H1 (cell line): ENCODE results near the gene REXO5. TPM values are rescaled to one million over a fixed set of nuclear protein-coding genes. Genes with fewer than 3 reads are reported as not detected.

Experiments used
- CTCF ChIA-PET: fragments of 300-600 bp; sonication (Branson Sonifier 250); formaldehyde crosslinking; loops from one replicate; lab custom pipeline; 2021; ENCODE audit not compliant: partially characterized antibody; lab: Charles Lee
- POLR2A ChIA-PET: fragments of 300-600 bp; sonication (Branson Sonifier 250); formaldehyde crosslinking; loops from one replicate; lab custom pipeline; 2021; ENCODE audit warnings: inconsistent platforms; ENCODE audit not compliant: partially characterized antibody; lab: Charles Lee
- DNase-seq, 2 experiments: peaks; one replicate each; pipeline versions ENCODE4 v3.0.0 to v3.0.0-alpha.2; 2010 to 2022; ENCODE audit warnings: low spot score in 2 of 2, low read depth in 1 of 2, mixed read lengths in 1 of 2
- FAIRE-seq: peaks from 2 replicates; lab custom pipeline; 2011; peaks lifted over from hg19 to GRCh38; lab: Jason Lieb, UNC
- H2AFZ ChIP-seq: 2 replicates; pipeline ENCODE4 v1.8.1; 2012; ENCODE audit warnings: low read length, inconsistent platforms
- H2AK5ac ChIP-seq: 2 replicates; pipeline ENCODE4 v1.6.1; 2013; ENCODE audit warnings: low read depth, low read length
- H2BK120ac ChIP-seq: replicated peaks from 2 replicates; pipeline ENCODE3; 2013; ENCODE audit warnings: low read depth, low read length, inconsistent platforms
- H2BK12ac ChIP-seq: 2 replicates; pipeline ENCODE4 v1.6.1; 2013; ENCODE audit warnings: low read depth, low read length
- H2BK15ac ChIP-seq: 2 replicates; pipeline ENCODE4 v1.6.1; 2013; ENCODE audit warnings: low read length
- H2BK20ac ChIP-seq: 2 replicates; pipeline ENCODE4 v1.6.1; 2013; ENCODE audit warnings: low read length
- H2BK5ac ChIP-seq: 2 replicates; pipeline ENCODE4 v1.6.1; 2013; ENCODE audit warnings: low read depth, low read length
- H3K14ac ChIP-seq: 2 replicates; pipeline ENCODE4 v1.6.1; 2013; ENCODE audit warnings: inconsistent platforms; ENCODE audit not compliant: insufficient read length
- H3K18ac ChIP-seq: 2 replicates; pipeline ENCODE4 v1.6.1; 2013; ENCODE audit warnings: low read length; ENCODE audit errors: extremely low read depth
- H3K23ac ChIP-seq: 2 replicates; pipeline ENCODE4 v1.6.1; 2013; ENCODE audit warnings: inconsistent platforms; ENCODE audit not compliant: insufficient read length
- H3K23me2 ChIP-seq: 2 replicates; pipeline ENCODE4 v1.6.1; 2013; ENCODE audit warnings: low read depth, low read length
- H3K27ac ChIP-seq: 2 replicates; pipeline ENCODE4 v1.6.1; 2011; ENCODE audit warnings: low read depth, low read length, inconsistent platforms
- H3K27me3 ChIP-seq, 4 experiments: replicated peaks in 1 of 4; 1 replicate in 1 of 4; 2 replicates in 3 of 4; pipeline versions ENCODE4 v1.6.1 to v1.8.1; 2011 to 2013; ENCODE audit warnings: low read length in 3 of 4, mild to moderate bottlenecking in 3 of 4, inconsistent platforms in 2 of 4, mixed read lengths in 2 of 4, moderate library complexity in 1 of 4; ENCODE audit not compliant: control insufficient read depth in 3 of 4, insufficient read depth in 3 of 4; ENCODE audit errors: extremely low read depth in 1 of 4
- H3K36me3 ChIP-seq, 4 experiments: 2 replicates each; pipeline versions ENCODE4 v1.6.1 to v1.8.1; 2011 to 2013; ENCODE audit warnings: mild to moderate bottlenecking in 4 of 4, low read length in 3 of 4, moderate library complexity in 2 of 4, control low read depth in 1 of 4, inconsistent platforms in 1 of 4; ENCODE audit not compliant: insufficient read depth in 4 of 4, control insufficient read depth in 2 of 4
- H3K4ac ChIP-seq: replicated peaks from 2 replicates; pipeline ENCODE3; 2013; ENCODE audit warnings: low read length, low read depth, mixed read lengths, inconsistent platforms; ENCODE audit not compliant: insufficient read length
- H3K4me1 ChIP-seq, 4 experiments: replicated peaks in 1 of 4; 1 replicate in 1 of 4; 2 replicates in 3 of 4; pipeline versions ENCODE4 v1.6.1 to v1.8.1; 2011 to 2013; ENCODE audit warnings: low read length in 3 of 4, inconsistent platforms in 2 of 4, mixed read lengths in 1 of 4; ENCODE audit not compliant: insufficient read depth in 4 of 4, control insufficient read depth in 3 of 4
- H3K4me2 ChIP-seq, 2 experiments: 2 replicates each; pipeline versions ENCODE4 v1.6.1 to v1.8.1; 2011 to 2013; ENCODE audit warnings: low read depth in 2 of 2, low read length in 2 of 2, control low read depth in 1 of 2, inconsistent platforms in 1 of 2, mild to moderate bottlenecking in 1 of 2; ENCODE audit not compliant: insufficient read depth in 1 of 2
- H3K4me3 ChIP-seq, 4 experiments: fragments of 200-600, 300-600 bp in 1 of 4; sonication (generic), shearing (Covaris generic), sonication (Bioruptor Twin) in 1 of 4; 2 replicates each; pipeline versions ENCODE4 v1.5.1 to v1.8.1; 2011 to 2016; ENCODE audit warnings: low read length in 4 of 4, low read depth in 3 of 4, control low read depth in 2 of 4, inconsistent platforms in 2 of 4, mild to moderate bottlenecking in 2 of 4, mixed read lengths in 1 of 4, moderate library complexity in 1 of 4; ENCODE audit not compliant: insufficient read depth in 2 of 4; ENCODE audit errors: extremely low read depth in 1 of 4
- H3K56ac ChIP-seq: replicated peaks from 2 replicates; pipeline ENCODE3; 2013; ENCODE audit warnings: low read depth, mild to moderate bottlenecking, mixed read lengths, low read length, inconsistent platforms; ENCODE audit not compliant: insufficient read length
- H3K79me1 ChIP-seq: 2 replicates; pipeline ENCODE4 v1.6.1; 2013; ENCODE audit warnings: low read depth, low read length, control low read depth
- H3K79me2 ChIP-seq, 2 experiments: 2 replicates each; pipeline versions ENCODE4 v1.6.1 to v1.8.1; 2012 to 2013; ENCODE audit warnings: low read length in 2 of 2, mild to moderate bottlenecking in 2 of 2, inconsistent platforms in 1 of 2; ENCODE audit not compliant: insufficient read depth in 2 of 2, control insufficient read depth in 1 of 2
- H3K9ac ChIP-seq, 4 experiments: replicated peaks in 1 of 4; 1 replicate in 1 of 4; 2 replicates in 3 of 4; pipeline versions ENCODE4 v1.6.1 to v1.8.1; 2011 to 2013; ENCODE audit warnings: low read depth in 3 of 4, low read length in 3 of 4, control low read depth in 2 of 4, mild to moderate bottlenecking in 2 of 4, moderate library complexity in 2 of 4, inconsistent platforms in 1 of 4; ENCODE audit errors: extremely low read depth in 1 of 4
- H3K9me3 ChIP-seq, 2 experiments: 2 replicates each; pipeline versions ENCODE4 v1.6.1 to v1.8.1; 2012 to 2013; ENCODE audit warnings: mild to moderate bottlenecking in 2 of 2, moderate library complexity in 2 of 2, control low read depth in 1 of 2, inconsistent platforms in 1 of 2, low read depth in 1 of 2, low read length in 1 of 2, mixed read lengths in 1 of 2; ENCODE audit not compliant: insufficient read depth in 2 of 2
- H4K20me1 ChIP-seq, 2 experiments: replicated peaks in 1 of 2; 2 replicates each; pipeline versions ENCODE3 to v1.8.1; 2011 to 2013; ENCODE audit warnings: inconsistent platforms in 2 of 2, low read length in 2 of 2, mild to moderate bottlenecking in 1 of 2; ENCODE audit not compliant: insufficient read depth in 2 of 2, control insufficient read depth in 1 of 2
- H4K5ac ChIP-seq: 2 replicates; pipeline ENCODE4 v1.6.1; 2013; ENCODE audit warnings: low read length, low read depth, mixed read lengths, inconsistent platforms; ENCODE audit not compliant: insufficient read length
- H4K8ac ChIP-seq: 2 replicates; pipeline ENCODE4 v1.8.0; 2013; ENCODE audit warnings: mild to moderate bottlenecking, moderate library complexity, low read length, inconsistent platforms; ENCODE audit not compliant: insufficient read depth; ENCODE audit errors: extremely low read depth
- H4K91ac ChIP-seq: replicated peaks from 2 replicates; pipeline ENCODE3; 2013; ENCODE audit warnings: low read length, mixed read lengths, inconsistent platforms; ENCODE audit not compliant: insufficient read length
- CBX5 ChIP-seq: fragments of 300-800, 300-1000 bp; sonication (generic); IDR thresholded peaks from 2 replicates; pipeline ENCODE4 v1.7.1; 2016; ENCODE audit warnings: antibody characterized with exemption, low read length, low read depth
- SIN3A ChIP-seq, 2 experiments: IDR thresholded peaks in 1 of 2; conservative IDR thresholded peaks in 1 of 2; 2 replicates each; pipeline ENCODE4 v1.6.1; 2011 to 2012; ENCODE audit warnings: low read length in 2 of 2, improper control_type of control experiment in 1 of 2, low read depth in 1 of 2, mild to moderate bottlenecking in 1 of 2
- TEAD4 ChIP-seq: IDR thresholded peaks from 2 replicates; pipeline ENCODE4 v1.6.1; 2012; ENCODE audit warnings: low read depth, low read length, inconsistent platforms, mixed read lengths
- YY1 ChIP-seq: IDR thresholded peaks from 2 replicates; pipeline ENCODE4 v1.6.1; 2011; ENCODE audit warnings: low read depth, mild to moderate bottlenecking, low read length
- WGBS, 2 experiments: shearing (Covaris generic) in 1 of 2; methylation state at CpG; one replicate each; pipeline versions ENCODE4 v1.1.6 to v1.1.7; 2013 to 2015; ENCODE audit warnings: low lambda C conversion rate in 2 of 2, mixed read lengths in 2 of 2, inconsistent platforms in 1 of 2, low coverage in 1 of 2, missing lambda C conversion rate in 1 of 2; ENCODE audit not compliant: insufficient replicate concordance in 2 of 2, insufficient coverage in 1 of 2, insufficient read length in 1 of 2; ENCODE audit errors: extremely low coverage in 1 of 2, missing lambda C conversion rate in 1 of 2; 5-methylcytosine and 5-hydroxymethylcytosine counted together
- polyA plus RNA-seq, 7 experiments: library from polyadenylated mRNA; depleted of rRNA in 3 of 7; stranded (reverse) in 5 of 7; unstranded in 2 of 7; fragments of >200 nt in 5 of 7; fragments of 200-250 nt in 2 of 7; gene quantifications; 1 replicate in 5 of 7; 2 replicates in 1 of 7; 4 replicates in 1 of 7; pipeline versions ENCODE4 v1.2.1 to v1.2.3, GENCODE V29; 2011 to 2013; ENCODE audit warnings: missing spikeins in 2 of 7, mixed read lengths in 2 of 7
- total RNA-seq: library from RNA; stranded (reverse); fragmentation: NEBNext Ultra II Directional; extraction: Animal tissue kit (Norgen Biotek cat#: 25700); gene quantifications from 2 replicates; pipeline ENCODE4 v1.2.1, GENCODE V29; 2021

Gene REXO5
- total and polyA plus RNA-seq, 2 of the 8 experiments (the other 6 are each of a cell fraction or from before 2014, with no cell fraction given): 2.4 to 8.9 TPM

GRCh38 chr16:20801278-20801677, 5.0 kb upstream of the REXO5 start:
- no peak overlapping the region for H4K5ac ChIP-seq
- H4K91ac ChIP-seq: no peak overlapping the region
- H2BK12ac ChIP-seq: no peak overlapping the region
- no peak overlapping the region for H2BK15ac ChIP-seq
- no peaks in the 10 kb centered on the region for H3K79me1 ChIP-seq
- no peak overlapping the region for H4K8ac ChIP-seq
- H3K4ac ChIP-seq: no peak overlapping the region
- no peak overlapping the region for H2BK20ac ChIP-seq
- H3K18ac ChIP-seq: no peak overlapping the region
- DNase-seq (no peak), FAIRE-seq (no peak)
- H3K23me2 ChIP-seq: peaks cover 4% of the 10 kb centered on the region
- ChIA-PET CTCF (no interaction called here), POLR2A (no interaction called here)
- no peak overlapping the region for H2BK5ac ChIP-seq
- H3K27ac ChIP-seq: no peak overlapping the region
- H2BK120ac ChIP-seq: no peak overlapping the region
- no peak overlapping the region for H2AFZ ChIP-seq
- H3K36me3 ChIP-seq: peaks cover 0 to 12% (median 0%) of the 10 kb centered on the region in 4 experiments; a peak in 4 of 8 replicates
- no peaks in the 10 kb centered on the region for H3K9me3 ChIP-seq
- H3K27me3 ChIP-seq: no peaks in the 10 kb centered on the region
- WGBS, 2 experiments: 88% methylated on average over 1 of the region's 1 CpG; no CpG with 5 or more reads in 1 of the 2 experiments
- H2AK5ac ChIP-seq: no peak overlapping the region
- no peak overlapping the region for H3K14ac ChIP-seq
- H3K23ac ChIP-seq: no peak overlapping the region
- no peaks in the 10 kb centered on the region for H3K4me1 ChIP-seq
- no peaks in the 10 kb centered on the region for H3K79me2 ChIP-seq
- H3K4me2 ChIP-seq: no peak overlapping the region
- H4K20me1 ChIP-seq: no peaks in the 10 kb centered on the region
- H3K9ac ChIP-seq: no peak overlapping the region
- H3K56ac ChIP-seq: no peak overlapping the region
- no peak for TF ChIP-seq TEAD4
- no peak for TF ChIP-seq YY1
- TF ChIP-seq SIN3A (conservative IDR thresholded peaks at IDR 0.05 in 1 of 2, IDR thresholded peaks at IDR 0.05 in 1 of 2; ENCODE audit: low read depth in 1 of 2, low read length in 2 of 2): no peak
- no peak for TF ChIP-seq CBX5
- H3K4me3 ChIP-seq: no peak overlapping the region
